GM23338 (cell line): Measurements from ENCODE around the gene KCNMB1. TPM values are rescaled to one million over a fixed set of nuclear protein-coding genes. Genes with fewer than 3 reads are reported as not detected.

Experiments
- ATAC-seq: fragments of 200-7000 bp; cut with Tn5 transposase; 3 replicates; pipeline ENCODE4 v1.9.1; 2020
- DNase-seq: peaks from one replicate; pipeline ENCODE4 v3.0.0-alpha.2; 2015; ENCODE audit warnings: low spot score
- H2AFZ ChIP-seq: fragments of 200-600 bp; sonication (generic); 2 replicates; pipeline ENCODE4 v1.8.0; 2016; ENCODE audit warnings: antibody characterized with exemption, mild to moderate bottlenecking, moderate library complexity
- H3F3A ChIP-seq: fragments of 200-600 bp; sonication (generic); replicated peaks from 2 replicates; pipeline ENCODE4 v1.8.0; 2017; ENCODE audit warnings: antibody characterized with exemption, mixed run types, low read depth
- H3K27ac ChIP-seq: fragments of 200-600 bp; sonication (generic); 2 replicates; pipeline ENCODE4 v1.6.1; 2016; ENCODE audit warnings: low read depth
- H3K27me3 ChIP-seq: fragments of 200-600 bp; sonication (generic); 2 replicates; pipeline ENCODE4 v1.8.0; 2016; ENCODE audit warnings: mild to moderate bottlenecking, mixed run types, moderate library complexity; ENCODE audit not compliant: insufficient read depth
- H3K36me3 ChIP-seq: fragments of 200-600 bp; sonication (generic); 2 replicates; pipeline ENCODE4 v1.8.0; 2016; ENCODE audit warnings: mild to moderate bottlenecking; ENCODE audit not compliant: insufficient read depth
- H3K4me1 ChIP-seq: fragments of 200-600 bp; sonication (generic); 2 replicates; pipeline ENCODE4 v1.8.0; 2016; ENCODE audit warnings: mild to moderate bottlenecking, moderate library complexity; ENCODE audit not compliant: insufficient read depth
- H3K4me2 ChIP-seq: fragments of 200-600 bp; sonication (generic); 2 replicates; pipeline ENCODE4 v1.7.1; 2017; ENCODE audit warnings: mixed run types
- H3K4me3 ChIP-seq: fragments of 200-600 bp; sonication (generic); 2 replicates; pipeline ENCODE4 v1.6.1; 2016; ENCODE audit warnings: mixed run types
- H3K79me2 ChIP-seq: fragments of 200-600 bp; sonication (generic); replicated peaks from 2 replicates; pipeline ENCODE4 v1.8.0; 2017; ENCODE audit warnings: mild to moderate bottlenecking; ENCODE audit not compliant: insufficient read depth
- H3K9me2 ChIP-seq: fragments of 200-600 bp; sonication (generic); 2 replicates; pipeline ENCODE4 v1.8.0; 2017; ENCODE audit not compliant: insufficient read depth
- H4K20me1 ChIP-seq: fragments of 200-600 bp; sonication (generic); replicated peaks from 2 replicates; pipeline ENCODE4 v1.8.0; 2017; ENCODE audit warnings: mild to moderate bottlenecking; ENCODE audit not compliant: insufficient read depth
- H3K27ac Mint-ChIP-seq: 2 replicates; pipeline ENCODE4 v1.8.0; 2020; ENCODE audit warnings: inconsistent platforms, mild to moderate bottlenecking, moderate library complexity, mixed read lengths
- H3K27me3 Mint-ChIP-seq: 3 replicates; pipeline ENCODE4 v1.8.0; 2022; ENCODE audit warnings: low read depth, mild to moderate bottlenecking, moderate library complexity, mixed read lengths, inconsistent platforms; ENCODE audit not compliant: insufficient read depth, poor library complexity
- H3K36me3 Mint-ChIP-seq: 3 replicates; pipeline ENCODE4 v1.8.0; 2021; ENCODE audit warnings: low read depth, mild to moderate bottlenecking, inconsistent platforms, moderate library complexity, mixed read lengths
- H3K4me1 Mint-ChIP-seq: 3 replicates; pipeline ENCODE4 v1.8.0; 2020; ENCODE audit warnings: mild to moderate bottlenecking, inconsistent platforms, mixed read lengths
- H3K4me3 Mint-ChIP-seq: 3 replicates; pipeline ENCODE4 v1.8.0; 2021; ENCODE audit warnings: moderate library complexity, mild to moderate bottlenecking, inconsistent platforms, mixed read lengths
- H3K9me3 Mint-ChIP-seq: 3 replicates; pipeline ENCODE4 v1.8.0; 2020; ENCODE audit warnings: moderate library complexity, mild to moderate bottlenecking, inconsistent platforms, mixed read lengths
- CREB1 ChIP-seq: fragments of 250-450 bp; sonication (Bioruptor Pico); IDR thresholded peaks from 2 replicates; pipeline ENCODE4 v1.5.0; 2020; ENCODE audit warnings: low read depth, mild to moderate bottlenecking, moderate library complexity
- CTCF ChIP-seq, 2 experiments: fragments of 200-600 bp in 1 of 2; sonication (generic) in 1 of 2; conservative IDR thresholded peaks; 2 replicates each; pipeline versions ENCODE4 v1.5.1 to v1.6.1; 2016 to 2017; ENCODE audit warnings: antibody characterized with exemption in 2 of 2, low read depth in 2 of 2, mild to moderate bottlenecking in 2 of 2, moderate library complexity in 1 of 2
- ETS1 ChIP-seq: IDR thresholded peaks from 2 replicates; pipeline ENCODE4 v1.6.1; 2016; ENCODE audit warnings: antibody characterized with exemption
- STAT1 ChIP-seq: IDR thresholded peaks from one replicate; pipeline ENCODE4 v1.6.1; 2016; ENCODE audit warnings: antibody characterized with exemption; ENCODE audit not compliant: unreplicated experiment
- ZNF114 ChIP-seq: fragments of 250-450 bp; sonication (Bioruptor Pico); IDR thresholded peaks from 2 replicates; pipeline ENCODE4 v1.5.0; 2020; ENCODE audit warnings: mild to moderate bottlenecking, moderate library complexity
- ZNF331 ChIP-seq: fragments of 250-450 bp; sonication (Bioruptor Pico); IDR thresholded peaks from 2 replicates; pipeline ENCODE4 v1.5.0; 2020; ENCODE audit warnings: low read depth, mild to moderate bottlenecking, moderate library complexity
- ZNF462 ChIP-seq: fragments of 250-450 bp; sonication (Bioruptor Pico); IDR thresholded peaks from 2 replicates; pipeline ENCODE4 v1.5.0; 2020; ENCODE audit warnings: mild to moderate bottlenecking, moderate library complexity
- polyA plus RNA-seq: library from polyadenylated mRNA; unstranded; fragments of >200 nt; fragmentation: Nextera tagmentation; extraction: Ambion mirVana; gene quantifications from 2 replicates; pipeline ENCODE4 v1.2.1, GENCODE V29; 2016
- total RNA-seq: library from RNA; depleted of rRNA; stranded (reverse); fragments of >200 nt; shearing (Covaris generic); gene quantifications from 2 replicates; pipeline ENCODE4 v1.2.3, GENCODE V29; 2014
- TF ChIP-seq, protein P1 (sequence below): IDR thresholded peaks from one replicate; pipeline ENCODE4 v1.6.1; 2018; ENCODE audit warnings: antibody characterized with exemption; ENCODE audit not compliant: unreplicated experiment

Gene KCNMB1
- total and polyA plus RNA-seq, 2 experiments from 2014 or later, result 0.17 to 0.19 TPM

- H3K4me1 Mint-ChIP-seq, result peaks cover 40% of the 10 kb centered on the region
Measured at GRCh38 chr5:170387775-170388639, 1.2 kb downstream of the KCNMB1 start.

More at GRCh38 chr5:170387775-170388639, 1.2 kb downstream of the KCNMB1 start:
- no peak for TF ChIP-seq ZNF462 (CRISPR knock-in tag)
- no peak for TF ChIP-seq CREB1 (CRISPR knock-in tag)
- no peak for TF ChIP-seq ZNF114 (CRISPR knock-in tag)
- no peak for TF ChIP-seq ETS1
- TF ChIP-seq, protein P1, sequence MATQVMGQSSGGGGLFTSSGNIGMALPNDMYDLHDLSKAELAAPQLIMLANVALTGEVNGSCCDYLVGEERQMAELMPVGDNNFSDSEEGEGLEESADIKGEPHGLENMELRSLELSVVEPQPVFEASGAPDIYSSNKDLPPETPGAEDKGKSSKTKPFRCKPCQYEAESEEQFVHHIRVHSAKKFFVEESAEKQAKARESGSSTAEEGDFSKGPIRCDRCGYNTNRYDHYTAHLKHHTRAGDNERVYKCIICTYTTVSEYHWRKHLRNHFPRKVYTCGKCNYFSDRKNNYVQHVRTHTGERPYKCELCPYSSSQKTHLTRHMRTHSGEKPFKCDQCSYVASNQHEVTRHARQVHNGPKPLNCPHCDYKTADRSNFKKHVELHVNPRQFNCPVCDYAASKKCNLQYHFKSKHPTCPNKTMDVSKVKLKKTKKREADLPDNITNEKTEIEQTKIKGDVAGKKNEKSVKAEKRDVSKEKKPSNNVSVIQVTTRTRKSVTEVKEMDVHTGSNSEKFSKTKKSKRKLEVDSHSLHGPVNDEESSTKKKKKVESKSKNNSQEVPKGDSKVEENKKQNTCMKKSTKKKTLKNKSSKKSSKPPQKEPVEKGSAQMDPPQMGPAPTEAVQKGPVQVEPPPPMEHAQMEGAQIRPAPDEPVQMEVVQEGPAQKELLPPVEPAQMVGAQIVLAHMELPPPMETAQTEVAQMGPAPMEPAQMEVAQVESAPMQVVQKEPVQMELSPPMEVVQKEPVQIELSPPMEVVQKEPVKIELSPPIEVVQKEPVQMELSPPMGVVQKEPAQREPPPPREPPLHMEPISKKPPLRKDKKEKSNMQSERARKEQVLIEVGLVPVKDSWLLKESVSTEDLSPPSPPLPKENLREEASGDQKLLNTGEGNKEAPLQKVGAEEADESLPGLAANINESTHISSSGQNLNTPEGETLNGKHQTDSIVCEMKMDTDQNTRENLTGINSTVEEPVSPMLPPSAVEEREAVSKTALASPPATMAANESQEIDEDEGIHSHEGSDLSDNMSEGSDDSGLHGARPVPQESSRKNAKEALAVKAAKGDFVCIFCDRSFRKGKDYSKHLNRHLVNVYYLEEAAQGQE, result no peak
- no peak for TF ChIP-seq CTCF (conservative IDR thresholded peaks at IDR 0.05; ENCODE audit: low read depth in 2 of 2)
- TF ChIP-seq STAT1, result no peak
- no peak for TF ChIP-seq ZNF331 (CRISPR knock-in tag)
- H3K9me3 Mint-ChIP-seq, result no peaks in the 10 kb centered on the region; the same call in 2 of the 3 replicates
- H3K4me2 ChIP-seq, result no peak overlapping the region
- peaks cover 21% of the 10 kb centered on the region for H3K27me3 Mint-ChIP-seq
- H3K27ac ChIP-seq, result no peak overlapping the region
- H3K27me3 ChIP-seq, result no peaks in the 10 kb centered on the region
- peak overlapping the region; percentile 32; the same call in 1 of the 2 replicates for H2AFZ ChIP-seq
- no peaks in the 10 kb centered on the region for H4K20me1 ChIP-seq
- H3K4me1 ChIP-seq, result peaks cover 27% of the 10 kb centered on the region
- ATAC-seq (no peak), DNase-seq (no peak)
- no peaks in the 10 kb centered on the region for H3K9me2 ChIP-seq
- H3K79me2 ChIP-seq, result no peaks in the 10 kb centered on the region
- H3K4me3 ChIP-seq, result no peak overlapping the region
- no peaks in the 10 kb centered on the region for H3K36me3 ChIP-seq
- no peaks in the 10 kb centered on the region for H3F3A ChIP-seq
- no peak overlapping the region for H3K4me3 Mint-ChIP-seq
- no peaks in the 10 kb centered on the region for H3K36me3 Mint-ChIP-seq
- no peak overlapping the region for H3K27ac Mint-ChIP-seq
